NCI-H446 (cell line): Measurements from ENCODE around the gene FREY1.

Experiments
- DNase-seq, 2 experiments: peaks; one replicate each; lab custom pipeline; 2025; lab: John Stamatoyannopoulos, UW

FREY1 gene

GRCh38 chr11:45870706-45871105 is 36.4 kb downstream of the FREY1 start:
- no peak for DNase-seq

GRCh38 chr11:45869551-45869950 is 37.5 kb downstream of the FREY1 start:
- DNase-seq, result no peak

- no peak for DNase-seq
Observed at GRCh38 chr11:45864041-45864440, 43.0 kb downstream of the FREY1 start.

- DNase-seq, result no peak
Observed at GRCh38 chr11:45860764-45861510, 46.1 kb downstream of the FREY1 start.

GRCh38 chr11:45860348-45860747 is 46.7 kb downstream of the FREY1 start:
- DNase-seq, result no peak

GRCh38 chr11:45859661-45860140 is 47.4 kb downstream of the FREY1 start:
- DNase-seq, result peak; percentile 84 to 93

- DNase-seq, result no peak
Observed at GRCh38 chr11:45858751-45859398, 48.2 kb downstream of the FREY1 start.

- peak; percentile 45 to 48 for DNase-seq
Observed at GRCh38 chr11:45857961-45858474, 49.1 kb downstream of the FREY1 start.
